Caco-2 (cell line): ENCODE results near the gene KLHL15. TPM values are rescaled to one million over a fixed set of nuclear protein-coding genes. Genes with fewer than 3 reads are reported as not detected.
A peak's percentile ranks its signal among the peaks of the same experiment; 100 is the strongest.

Experiments
- Bru-seq: library from RNA; stranded (reverse); fragments of 400-500 nt; gene quantifications from one replicate; lab custom pipeline; 2021; lab: Mats Ljungman, UMichigan
- BruChase-seq, 2 experiments: library from RNA; stranded (reverse); fragments of 400-500 nt; gene quantifications; one replicate each; lab custom pipeline; 2021; lab: Mats Ljungman, UMichigan
- BruUV-seq: library from RNA; stranded (reverse); fragments of 400-500 nt; replicated peaks from 2 replicates; lab custom pipeline; 2021; lab: Mats Ljungman, UMichigan
- CTCF ChIA-PET: fragments of 300-600 bp; sonication (Branson Sonifier 250); formaldehyde crosslinking; loops from one replicate; lab custom pipeline; 2022; ENCODE audit warnings: antibody characterized with exemption; lab: Charles Lee
- POLR2A ChIA-PET: fragments of 300-600 bp; sonication (Branson Sonifier 250); formaldehyde crosslinking; loops from one replicate; lab custom pipeline; 2022; ENCODE audit warnings: antibody characterized with exemption; lab: Charles Lee
- DNase-seq, 2 experiments: peaks; one replicate each; pipeline versions ENCODE4 v3.0.0 to v3.0.0-alpha.2; 2020 to 2022
- H3K27me3 ChIP-seq: replicated peaks from 2 replicates; pipeline ENCODE4 v1.6.0; 2011; ENCODE audit warnings: low read length; ENCODE audit not compliant: control insufficient read depth, insufficient read depth
- H3K36me3 ChIP-seq: 2 replicates; pipeline ENCODE4 v1.5.1; 2011; ENCODE audit warnings: low read length; ENCODE audit not compliant: control insufficient read depth, insufficient read depth
- H3K4me1 ChIP-seq: fragments of 250-450 bp; sonication (Bioruptor Pico); 2 replicates; pipeline ENCODE4 v1.5.1; 2020; ENCODE audit warnings: mild to moderate bottlenecking
- H3K4me3 ChIP-seq: 2 replicates; pipeline ENCODE4 v1.5.1; 2011; ENCODE audit warnings: low read depth, mild to moderate bottlenecking, control low read depth, low read length
- H3K9me3 ChIP-seq: fragments of 250-450 bp; sonication (Bioruptor Pico); 2 replicates; pipeline ENCODE4 v1.5.1; 2020; ENCODE audit warnings: mild to moderate bottlenecking, moderate library complexity
- H3K27ac Mint-ChIP-seq: one replicate; pipeline ENCODE4 v1.8.0; 2022; ENCODE audit warnings: mixed read lengths; ENCODE audit not compliant: unreplicated experiment
- H3K27me3 Mint-ChIP-seq: one replicate; pipeline ENCODE4 v1.8.0; 2022; ENCODE audit warnings: mixed read lengths; ENCODE audit not compliant: insufficient read depth, unreplicated experiment
- H3K36me3 Mint-ChIP-seq: one replicate; pipeline ENCODE4 v1.8.0; 2022; ENCODE audit warnings: mild to moderate bottlenecking, mixed read lengths; ENCODE audit not compliant: insufficient read depth, unreplicated experiment
- H3K4me1 Mint-ChIP-seq: one replicate; pipeline ENCODE4 v1.8.0; 2022; ENCODE audit warnings: low read depth, mixed read lengths; ENCODE audit not compliant: unreplicated experiment
- H3K4me3 Mint-ChIP-seq: one replicate; pipeline ENCODE4 v1.8.0; 2022; ENCODE audit warnings: mild to moderate bottlenecking, moderate library complexity, mixed read lengths; ENCODE audit not compliant: unreplicated experiment
- H3K9me3 Mint-ChIP-seq: one replicate; pipeline ENCODE4 v1.8.0; 2022; ENCODE audit warnings: mixed read lengths; ENCODE audit not compliant: unreplicated experiment
- intact Hi-C: fragments of 100-400 bp; cut with micrococcal nuclease; formaldehyde crosslinking; loops from one replicate; pipeline ENCODE4 v1.10.0; 2022; ENCODE audit not compliant: unreplicated experiment
- long read RNA-seq: library from polyadenylated mRNA; stranded (forward); transcript quantifications from one replicate; pipeline ENCODE4 v2.0.0, GENCODE V29; 2022
- total RNA-seq: library from RNA; stranded (reverse); gene quantifications from 2 replicates; pipeline ENCODE4 v1.2.3, GENCODE V29; 2022
- TF ChIP-seq, protein P1 (sequence below), 2 experiments: fragments of 200-600 bp in 1 of 2; IDR thresholded peaks; 1 replicate in 1 of 2; 2 replicates in 1 of 2; pipeline versions ENCODE4 v1.5.1 to v1.8.0; 2011 to 2022; ENCODE audit warnings: antibody characterized with exemption in 1 of 2, control low read depth in 1 of 2, inconsistent platforms in 1 of 2, low read depth in 1 of 2, low read length in 1 of 2, mild to moderate bottlenecking in 1 of 2, moderate library complexity in 1 of 2; ENCODE audit not compliant: insufficient read depth in 1 of 2, severe bottlenecking in 1 of 2, unreplicated experiment in 1 of 2

The KLHL15 gene, protein sequence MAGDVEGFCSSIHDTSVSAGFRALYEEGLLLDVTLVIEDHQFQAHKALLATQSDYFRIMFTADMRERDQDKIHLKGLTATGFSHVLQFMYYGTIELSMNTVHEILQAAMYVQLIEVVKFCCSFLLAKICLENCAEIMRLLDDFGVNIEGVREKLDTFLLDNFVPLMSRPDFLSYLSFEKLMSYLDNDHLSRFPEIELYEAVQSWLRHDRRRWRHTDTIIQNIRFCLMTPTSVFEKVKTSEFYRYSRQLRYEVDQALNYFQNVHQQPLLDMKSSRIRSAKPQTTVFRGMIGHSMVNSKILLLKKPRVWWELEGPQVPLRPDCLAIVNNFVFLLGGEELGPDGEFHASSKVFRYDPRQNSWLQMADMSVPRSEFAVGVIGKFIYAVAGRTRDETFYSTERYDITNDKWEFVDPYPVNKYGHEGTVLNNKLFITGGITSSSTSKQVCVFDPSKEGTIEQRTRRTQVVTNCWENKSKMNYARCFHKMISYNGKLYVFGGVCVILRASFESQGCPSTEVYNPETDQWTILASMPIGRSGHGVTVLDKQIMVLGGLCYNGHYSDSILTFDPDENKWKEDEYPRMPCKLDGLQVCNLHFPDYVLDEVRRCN
- 7.1 and 7.4 TPM in 2 replicates for total RNA-seq
- Bru-seq, nascent RNA = percentile 69 among the genes with signal in this experiment
- BruChase-seq, experiment 1, labeled RNA remaining after a 2-hour chase = percentile 80 among the genes with signal in this experiment
- percentile 65 among the genes with signal in this experiment for BruChase-seq, experiment 2, labeled RNA remaining after a 6-hour chase
- long read RNA-seq, partial matches to known transcripts = 1 of 1 reads
- long read RNA-seq, other reads (novel, unspliced or antisense) = 0 of 1 reads

DNA sequence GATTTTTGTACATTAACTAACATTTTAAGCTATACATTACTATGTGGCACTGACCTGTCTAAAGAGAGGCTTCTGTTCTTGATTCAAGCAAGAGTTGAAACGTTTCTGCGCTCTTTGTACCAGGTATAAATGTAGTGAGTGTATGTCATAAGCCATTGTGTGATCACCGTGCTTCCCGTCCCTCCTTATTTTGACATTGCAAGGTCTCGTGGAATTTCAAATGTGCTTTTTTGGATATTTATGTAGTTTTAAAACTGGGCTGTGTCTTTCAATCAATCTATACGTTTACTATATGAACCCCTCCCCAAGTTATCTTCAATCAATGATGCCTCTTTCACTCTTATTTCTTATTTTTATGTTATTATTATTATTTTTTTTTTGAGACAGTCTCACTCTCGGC is at the start of gene KLHL15:
TSS of gene KLHL15 (minus strand) at position 101 of the 400 bp plus-strand sequence. CDS start 20,493 bp downstream, outside the sequence.
- Mint-ChIP-seq H3K4me1 (no peaks in the 10 kb centered on the region), H3K4me3 (peak within 1 kb of the TSS; percentile 80), H3K27me3 (no peaks in the 10 kb centered on the region), H3K9me3 (no peaks in the 10 kb centered on the region), H3K36me3 (peaks cover 12% of the 10 kb centered on the region), H3K27ac (peak within 1 kb of the TSS; percentile 93)
- Histone ChIP-seq H3K9me3 (no peaks in the 10 kb centered on the region), H3K4me1 (no peaks in the 10 kb centered on the region), H3K4me3 (peak within 1 kb of the TSS; percentile 90), H3K27me3 (no peaks in the 10 kb centered on the region), H3K36me3 (no peaks in the 10 kb centered on the region)
- POLR2A ChIA-PET = interaction anchor here (1.0 kb wide), 1 partner anchor 72 kb away, joined by 3 read pairs; no protein-coding TSS in a partner anchor
- intact Hi-C loops = loop anchor here (10.0 kb wide), 1 partner anchor 92 kb away; no protein-coding TSS in a partner anchor
- CTCF ChIA-PET = no interaction called here
- TF ChIP-seq, protein P1, sequence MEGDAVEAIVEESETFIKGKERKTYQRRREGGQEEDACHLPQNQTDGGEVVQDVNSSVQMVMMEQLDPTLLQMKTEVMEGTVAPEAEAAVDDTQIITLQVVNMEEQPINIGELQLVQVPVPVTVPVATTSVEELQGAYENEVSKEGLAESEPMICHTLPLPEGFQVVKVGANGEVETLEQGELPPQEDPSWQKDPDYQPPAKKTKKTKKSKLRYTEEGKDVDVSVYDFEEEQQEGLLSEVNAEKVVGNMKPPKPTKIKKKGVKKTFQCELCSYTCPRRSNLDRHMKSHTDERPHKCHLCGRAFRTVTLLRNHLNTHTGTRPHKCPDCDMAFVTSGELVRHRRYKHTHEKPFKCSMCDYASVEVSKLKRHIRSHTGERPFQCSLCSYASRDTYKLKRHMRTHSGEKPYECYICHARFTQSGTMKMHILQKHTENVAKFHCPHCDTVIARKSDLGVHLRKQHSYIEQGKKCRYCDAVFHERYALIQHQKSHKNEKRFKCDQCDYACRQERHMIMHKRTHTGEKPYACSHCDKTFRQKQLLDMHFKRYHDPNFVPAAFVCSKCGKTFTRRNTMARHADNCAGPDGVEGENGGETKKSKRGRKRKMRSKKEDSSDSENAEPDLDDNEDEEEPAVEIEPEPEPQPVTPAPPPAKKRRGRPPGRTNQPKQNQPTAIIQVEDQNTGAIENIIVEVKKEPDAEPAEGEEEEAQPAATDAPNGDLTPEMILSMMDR (IDR thresholded peaks at IDR 0.05; ENCODE audit: insufficient read depth in 1 of 2, low read depth in 1 of 2, low read length in 1 of 2, severe bottlenecking in 1 of 2, unreplicated experiment in 1 of 2) = no peak
- BruUV-seq = no TSS peak
- DNase-seq = no peak

- TF ChIP-seq, protein P1 (IDR thresholded peaks at IDR 0.05; ENCODE audit: insufficient read depth in 1 of 2, low read depth in 1 of 2, low read length in 1 of 2, severe bottlenecking in 1 of 2, unreplicated experiment in 1 of 2) = no peak
- H3K9me3 Mint-ChIP-seq = no peaks in the 10 kb centered on the region
- BruUV-seq = no TSS peak
- H3K27me3 Mint-ChIP-seq = no peaks in the 10 kb centered on the region
- H3K9me3 ChIP-seq = no peaks in the 10 kb centered on the region
- intact Hi-C loops = no loop called here
- H3K4me1 Mint-ChIP-seq = no peaks in the 10 kb centered on the region
- no peak overlapping the region for H3K4me3 Mint-ChIP-seq
- no peak for DNase-seq
- H3K27ac Mint-ChIP-seq = no peak overlapping the region
- ChIA-PET POLR2A (no interaction called here), CTCF (interaction anchor here (0.7 kb wide), 1 partner anchor 16 kb away, joined by 6 read pairs; no protein-coding TSS in a partner anchor)
- no peak overlapping the region for H3K4me3 ChIP-seq
- H3K4me1 ChIP-seq = no peaks in the 10 kb centered on the region
- H3K27me3 ChIP-seq = no peaks in the 10 kb centered on the region
- peaks cover 95% of the 10 kb centered on the region for H3K36me3 Mint-ChIP-seq
- no peaks in the 10 kb centered on the region; the same call in 1 of the 2 replicates for H3K36me3 ChIP-seq
Observed at GRCh38 chrX:24069877-24070276, 42.9 kb upstream of the KLHL15 start.

DNA sequence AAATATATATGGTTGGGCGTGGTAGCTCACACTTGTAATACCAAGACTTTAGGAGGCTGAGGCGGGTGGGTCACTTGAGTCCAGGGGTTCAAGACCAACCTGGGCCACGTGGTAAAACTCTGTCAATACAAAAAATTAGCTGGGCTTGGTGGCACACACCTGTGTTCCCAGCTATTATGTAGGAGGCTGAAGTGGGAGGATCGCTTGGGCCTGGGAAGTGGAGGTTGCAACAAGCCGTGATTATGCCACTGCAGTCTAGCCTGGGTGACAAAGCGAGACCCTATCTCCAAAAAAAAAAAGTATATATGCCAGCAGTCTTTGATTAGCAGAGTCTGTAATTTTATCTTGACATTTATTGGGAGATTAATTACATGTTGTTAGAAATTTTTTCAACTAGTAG is 36.5 kb upstream of the KLHL15 start:
- Histone ChIP-seq H3K9me3 (no peaks in the 10 kb centered on the region), H3K4me1 (no peaks in the 10 kb centered on the region), H3K27me3 (no peaks in the 10 kb centered on the region), H3K4me3 (no peak overlapping the region), H3K36me3 (no peaks in the 10 kb centered on the region)
- ChIA-PET POLR2A (no interaction called here), CTCF (no interaction called here)
- no peak overlapping the region for H3K4me3 Mint-ChIP-seq
- DNase-seq = no peak
- no peak overlapping the region for H3K27ac Mint-ChIP-seq
- intact Hi-C loops = no loop called here
- H3K36me3 Mint-ChIP-seq = peaks cover 94% of the 10 kb centered on the region
- no peaks in the 10 kb centered on the region for H3K27me3 Mint-ChIP-seq
- no TSS peak for BruUV-seq
- no peaks in the 10 kb centered on the region for H3K9me3 Mint-ChIP-seq
- TF ChIP-seq, protein P1 (IDR thresholded peaks at IDR 0.05; ENCODE audit: insufficient read depth in 1 of 2, low read depth in 1 of 2, low read length in 1 of 2, severe bottlenecking in 1 of 2, unreplicated experiment in 1 of 2) = no peak
- H3K4me1 Mint-ChIP-seq = no peaks in the 10 kb centered on the region
